ENCODE results near the gene PRKG1.

DNA sequence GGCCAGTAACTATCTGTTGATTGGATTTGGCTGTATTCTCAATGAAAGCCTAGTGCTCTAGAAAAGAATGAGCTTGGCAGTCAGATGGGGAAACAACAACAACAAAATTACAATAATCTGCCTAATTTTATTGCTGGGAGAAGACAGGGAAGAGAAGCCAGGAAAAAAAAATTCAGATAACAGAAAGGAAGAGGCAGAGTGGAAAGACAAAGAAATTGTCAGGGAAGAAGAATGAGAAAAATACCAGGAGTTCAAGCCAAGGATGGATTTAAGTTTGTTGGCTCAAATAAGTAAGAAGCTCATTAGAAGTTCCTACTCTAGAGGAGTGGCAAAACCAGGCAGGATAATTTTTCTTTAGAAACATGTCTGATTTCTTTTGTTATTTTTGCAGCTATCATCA, 45.9 kb upstream of the PRKG1 start:
- TF ChIP-seq, protein P1, sequence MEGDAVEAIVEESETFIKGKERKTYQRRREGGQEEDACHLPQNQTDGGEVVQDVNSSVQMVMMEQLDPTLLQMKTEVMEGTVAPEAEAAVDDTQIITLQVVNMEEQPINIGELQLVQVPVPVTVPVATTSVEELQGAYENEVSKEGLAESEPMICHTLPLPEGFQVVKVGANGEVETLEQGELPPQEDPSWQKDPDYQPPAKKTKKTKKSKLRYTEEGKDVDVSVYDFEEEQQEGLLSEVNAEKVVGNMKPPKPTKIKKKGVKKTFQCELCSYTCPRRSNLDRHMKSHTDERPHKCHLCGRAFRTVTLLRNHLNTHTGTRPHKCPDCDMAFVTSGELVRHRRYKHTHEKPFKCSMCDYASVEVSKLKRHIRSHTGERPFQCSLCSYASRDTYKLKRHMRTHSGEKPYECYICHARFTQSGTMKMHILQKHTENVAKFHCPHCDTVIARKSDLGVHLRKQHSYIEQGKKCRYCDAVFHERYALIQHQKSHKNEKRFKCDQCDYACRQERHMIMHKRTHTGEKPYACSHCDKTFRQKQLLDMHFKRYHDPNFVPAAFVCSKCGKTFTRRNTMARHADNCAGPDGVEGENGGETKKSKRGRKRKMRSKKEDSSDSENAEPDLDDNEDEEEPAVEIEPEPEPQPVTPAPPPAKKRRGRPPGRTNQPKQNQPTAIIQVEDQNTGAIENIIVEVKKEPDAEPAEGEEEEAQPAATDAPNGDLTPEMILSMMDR (conservative IDR thresholded peaks at IDR 0.05; ENCODE audit: low read length) = no peak
- no peak for TF ChIP-seq EZH2phosphoT487 (IDR thresholded peaks at IDR 0.05; ENCODE audit: borderline replicate concordance)

All from Loucy (cell line).